GM19395 (cell line): ENCODE measurements around the gene ARHGAP1.

Source experiments
- ATAC-seq: cut with Tn5 transposase; IDR thresholded peaks from one replicate; pipeline ENCODE4 v1.9.1; 2021; ENCODE audit warnings: mild to moderate bottlenecking, moderate library complexity; ENCODE audit not compliant: unreplicated experiment

ARHGAP1 gene

GRCh38 chr11:46700241-46701077 is at the start of gene ARHGAP1, which contains the start of gene ZNF408:
ARHGAP1 (minus strand) TSS chr11:46700619; CDS start chr11:46696107, 4,512 bp downstream.
ZNF408 (plus strand) TSS chr11:46701031; CDS start chr11:46701048, 17 bp downstream.
- peak; percentile 90 for ATAC-seq

GRCh38 chr11:46747150-46747549 is 46.7 kb upstream of the ARHGAP1 start:
- ATAC-seq = no peak

GRCh38 chr11:46745995-46746394 is 45.6 kb upstream of the ARHGAP1 start:
- ATAC-seq = no peak

GRCh38 chr11:46745328-46745727 is 44.9 kb upstream of the ARHGAP1 start:
- ATAC-seq = no peak

GRCh38 chr11:46743693-46744339 is 43.4 kb upstream of the ARHGAP1 start:
- ATAC-seq = no peak

- no peak for ATAC-seq
These were observed 42.6 kb upstream of the ARHGAP1 start for GRCh38 chr11:46743043-46743442.

- ATAC-seq = no peak
These were observed 41.4 kb upstream of the ARHGAP1 start for GRCh38 chr11:46741600-46742484.

GRCh38 chr11:46738887-46739286 is 38.5 kb upstream of the ARHGAP1 start:
- ATAC-seq = no peak

- no peak for ATAC-seq
These were observed 37.3 kb upstream of the ARHGAP1 start for GRCh38 chr11:46737699-46738098.

- ATAC-seq = no peak
These were observed 36.2 kb upstream of the ARHGAP1 start for GRCh38 chr11:46736615-46737014.

- ATAC-seq = no peak
These were observed 35.7 kb upstream of the ARHGAP1 start for GRCh38 chr11:46736146-46736545.

GRCh38 chr11:46733234-46733633 is 32.8 kb upstream of the ARHGAP1 start:
- no peak for ATAC-seq

- ATAC-seq = no peak
These were observed 31.1 kb upstream of the ARHGAP1 start for GRCh38 chr11:46731545-46731944.

GRCh38 chr11:46729110-46730027 is 28.9 kb upstream of the ARHGAP1 start:
- ATAC-seq = no peak

- ATAC-seq = no peak
These were observed 28.2 kb upstream of the ARHGAP1 start for GRCh38 chr11:46728659-46729040.

GRCh38 chr11:46727952-46728658 is 27.7 kb upstream of the ARHGAP1 start:
- no peak for ATAC-seq

GRCh38 chr11:46726206-46726862 is 25.9 kb upstream of the ARHGAP1 start:
- ATAC-seq = no peak

GRCh38 chr11:46725338-46726205 is 25.2 kb upstream of the ARHGAP1 start:
- ATAC-seq = no peak
